ENCODE data around the gene MSI2. TPM values are rescaled to one million over a fixed set of nuclear protein-coding genes. Genes with fewer than 3 reads are reported as not detected.

MSI2 gene
- total RNA-seq, 4 donors from 2014 or later = 27.3 to 50.4 (median 36.8) TPM

DNA sequence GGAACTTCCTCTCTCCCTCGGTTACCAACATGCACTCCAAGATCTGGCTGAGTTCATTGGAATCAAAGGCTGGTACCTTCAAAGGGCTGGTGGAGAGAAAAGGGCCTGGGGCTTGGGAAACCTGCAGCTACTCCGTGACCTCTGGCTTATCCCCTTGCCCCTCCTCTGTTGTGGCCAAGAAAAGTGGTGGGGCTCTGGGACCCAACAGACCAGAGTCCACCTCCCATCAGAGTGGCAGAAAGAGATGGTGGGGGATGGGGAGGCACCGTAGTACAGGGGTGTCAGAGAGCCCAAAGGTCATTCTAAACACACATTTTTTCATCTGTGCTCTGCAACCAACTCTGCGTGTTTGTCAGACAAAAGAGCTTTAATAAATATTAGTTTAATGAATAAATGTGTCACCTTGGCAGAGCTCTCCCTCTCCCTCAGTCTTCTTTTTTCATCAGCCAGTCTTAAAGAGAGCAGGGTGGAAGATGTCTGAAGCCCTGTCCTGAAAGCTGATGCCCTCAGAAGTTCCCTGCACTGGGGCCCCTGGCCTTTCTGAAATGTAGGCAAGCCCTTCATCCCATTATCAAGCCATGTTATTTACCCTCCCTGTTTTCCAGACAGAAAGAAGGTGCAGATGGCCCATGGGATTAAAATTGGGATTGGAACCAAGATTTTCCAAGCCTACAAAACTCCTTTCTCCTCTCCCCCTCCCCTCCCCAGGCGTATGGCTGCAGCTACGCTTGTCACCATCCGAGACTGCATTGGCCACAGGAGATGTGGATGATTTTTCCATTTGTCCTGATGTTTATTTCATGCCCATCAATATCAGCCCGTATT lies 261.5 kb downstream of the MSI2 start:
- Histone ChIP-seq H3K4me3 (no peak overlapping the region), H3K9me3 (no peaks in the 10 kb centered on the region), H3K36me3 (no peaks in the 10 kb centered on the region), H3K27ac (no peak overlapping the region), H3K4me1 (peaks cover 0 to 18% (median 0%) of the 10 kb centered on the region in 3 donors), H3K27me3 (no peaks in the 10 kb centered on the region)
- TF ChIP-seq CTCF (IDR thresholded peaks at IDR 0.05) = no peak
- TF ChIP-seq EP300 (IDR thresholded peaks at IDR 0.05) = no peak
- TF ChIP-seq POLR2A (IDR thresholded peaks at IDR 0.05) = no peak
- no peak for TF ChIP-seq POLR2AphosphoS5 (IDR thresholded peaks at IDR 0.05)
- WGBS, 2 donors (ENCODE audit: low coverage in 1 of 2) = 70 to 79% methylated on average over 6 to 7 of the region's 8 CpGs
- no peak for ATAC-seq

GRCh38 chr17:57518587-57519581 lies 262.6 kb downstream of the MSI2 start:
- H3K9me3 ChIP-seq = no peaks in the 10 kb centered on the region
- WGBS, 2 donors (ENCODE audit: low coverage in 1 of 2) = 59 to 93% methylated on average over 7 to 11 of the region's 20 CpGs
- TF ChIP-seq POLR2AphosphoS5 (IDR thresholded peaks at IDR 0.05) = no peak
- TF ChIP-seq EP300 (IDR thresholded peaks at IDR 0.05) = no peak
- TF ChIP-seq POLR2A (IDR thresholded peaks at IDR 0.05) = no peak
- no peak for TF ChIP-seq CTCF (IDR thresholded peaks at IDR 0.05)
- H3K27me3 ChIP-seq = no peaks in the 10 kb centered on the region
- H3K4me1 ChIP-seq = peaks cover 0 to 23% (median 0%) of the 10 kb centered on the region in 3 donors
- no peak for ATAC-seq
- no peak overlapping the region for H3K27ac ChIP-seq
- no peak overlapping the region for H3K4me3 ChIP-seq
- no peaks in the 10 kb centered on the region for H3K36me3 ChIP-seq

- H3K4me1 ChIP-seq = peaks cover 0 to 25% (median 0%) of the 10 kb centered on the region in 3 donors
- no peaks in the 10 kb centered on the region for H3K36me3 ChIP-seq
- TF ChIP-seq POLR2AphosphoS5 (IDR thresholded peaks at IDR 0.05) (no peak), CTCF (IDR thresholded peaks at IDR 0.05) (no peak), POLR2A (IDR thresholded peaks at IDR 0.05) (no peak), EP300 (IDR thresholded peaks at IDR 0.05) (no peak)
- H3K4me3 ChIP-seq = no peak overlapping the region
- no peak for ATAC-seq
- WGBS, 2 donors (ENCODE audit: low coverage in 1 of 2) = 94 to 100% methylated on average over 3 to 4 of the region's 7 CpGs
- H3K27ac ChIP-seq = no peak overlapping the region
- H3K9me3 ChIP-seq = no peaks in the 10 kb centered on the region
- H3K27me3 ChIP-seq = no peaks in the 10 kb centered on the region
Measured at GRCh38 chr17:57519800-57520199, 263.5 kb downstream of the MSI2 start.

DNA sequence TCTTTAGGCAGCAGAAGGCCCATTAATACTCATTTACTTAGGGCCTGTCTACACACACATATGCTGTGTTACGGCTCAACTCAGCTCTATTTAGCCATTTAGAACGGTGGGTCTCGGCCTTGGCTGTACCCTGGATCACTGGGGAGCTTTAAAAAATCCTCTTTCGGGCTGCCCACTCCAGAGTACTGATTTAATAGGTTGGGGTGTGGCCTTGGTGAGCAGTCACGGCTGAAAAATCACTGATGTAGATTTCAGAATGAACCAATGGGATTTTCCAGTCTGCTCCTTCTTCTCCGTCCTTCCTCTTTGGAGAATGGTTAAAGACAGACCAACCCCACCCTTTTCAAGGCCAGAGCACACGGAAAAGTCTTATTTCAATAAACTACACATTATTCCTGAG lies 265.3 kb downstream of the MSI2 start:
- H3K36me3 ChIP-seq = no peaks in the 10 kb centered on the region
- 97% methylated on average over 5 of the region's 7 CpGs; no CpG with 5 or more reads in 1 of the 2 donors for WGBS, 2 donors (ENCODE audit: low coverage in 1 of 2)
- no peak overlapping the region for H3K27ac ChIP-seq
- peaks cover 0 to 33% (median 0%) of the 10 kb centered on the region in 3 donors for H3K4me1 ChIP-seq
- no peaks in the 10 kb centered on the region for H3K9me3 ChIP-seq
- no peak overlapping the region for H3K4me3 ChIP-seq
- ATAC-seq = no peak
- H3K27me3 ChIP-seq = no peaks in the 10 kb centered on the region
- TF ChIP-seq CTCF (IDR thresholded peaks at IDR 0.05) = no peak

All from gastroesophageal sphincter (tissue), 4 donors.